GM12878 (cell line): ENCODE results near the gene CTNS. TPM values are rescaled to one million over a fixed set of nuclear protein-coding genes. Genes with fewer than 3 reads are reported as not detected.

Experiments
- ATAC-seq: fragments of 200-7000 bp; cut with Tn5 transposase; 3 replicates; pipeline ENCODE4 v1.9.1; 2020; ENCODE audit warnings: mild to moderate bottlenecking, moderate library complexity
- BruUV-seq: library from RNA; stranded (reverse); fragments of 400-500 nt; replicated peaks from 2 replicates; lab custom pipeline; 2021; lab: Mats Ljungman, UMichigan
- CTCF ChIA-PET: fragments of 300-600 bp; sonication (Branson Sonifier 250); formaldehyde crosslinking; extraction: SDS; loops from one replicate; lab custom pipeline; 2021; ENCODE audit warnings: inconsistent platforms; lab: Yijun Ruan, JAX
- POLR2A ChIA-PET: fragments of 350-600 bp; formaldehyde crosslinking; extraction: SDS; loops from one replicate; lab custom pipeline; 2021; ENCODE audit warnings: inconsistent platforms; lab: Charles Lee
- RAD21 ChIA-PET: fragments of 300-600 bp; sonication (Branson Sonifier 250); formaldehyde crosslinking; loops from one replicate; lab custom pipeline; 2023; ENCODE audit warnings: antibody characterized with exemption; ENCODE audit not compliant: unreplicated experiment; lab: Charles Lee
- SMC1A ChIA-PET: fragments of 300-600 bp; sonication (Branson Sonifier 250); formaldehyde crosslinking; loops from one replicate; lab custom pipeline; 2023; ENCODE audit not compliant: unreplicated experiment, uncharacterized antibody; lab: Charles Lee
- DNase-seq: peaks from one replicate; pipeline ENCODE4 v3.0.0-alpha.2; 2011; ENCODE audit warnings: low read depth, low spot score
- FAIRE-seq: peaks from 3 replicates; lab custom pipeline; 2011; peaks lifted over from hg19 to GRCh38; lab: Jason Lieb, UNC
- H2AFZ ChIP-seq: 2 replicates; pipeline ENCODE4 v1.6.0; 2011; ENCODE audit warnings: low read depth, low read length, control low read depth; ENCODE audit not compliant: control insufficient read depth
- H3K27ac ChIP-seq: 2 replicates; pipeline ENCODE4 v1.5.1; 2011; ENCODE audit warnings: control low read depth; ENCODE audit not compliant: control insufficient read depth, insufficient read depth
- H3K27me3 ChIP-seq, 2 experiments: replicated peaks in 1 of 2; 2 replicates each; pipeline versions ENCODE4 v1.6.0 to v1.6.1; 2011; ENCODE audit warnings: low read length in 1 of 2; ENCODE audit not compliant: control insufficient read depth in 2 of 2, insufficient read depth in 2 of 2
- H3K36me3 ChIP-seq, 2 experiments: 2 replicates each; pipeline ENCODE4 v1.5.1; 2011; ENCODE audit warnings: low read length in 1 of 2; ENCODE audit not compliant: control insufficient read depth in 2 of 2, insufficient read depth in 2 of 2
- H3K4me1 ChIP-seq: 2 replicates; pipeline ENCODE4 v1.6.1; 2011; ENCODE audit warnings: mild to moderate bottlenecking, low read length, moderate library complexity, mixed read lengths; ENCODE audit not compliant: control insufficient read depth, insufficient read depth
- H3K4me2 ChIP-seq: 2 replicates; pipeline ENCODE4 v1.6.0; 2011; ENCODE audit warnings: control low read depth; ENCODE audit not compliant: control insufficient read depth, insufficient read depth
- H3K4me3 ChIP-seq: fragments of 200-600 bp; sonication (generic); 2 replicates; pipeline ENCODE4 v1.5.1; 2016
- H3K79me2 ChIP-seq: 2 replicates; pipeline ENCODE4 v1.6.0; 2011; ENCODE audit warnings: low read length; ENCODE audit not compliant: control insufficient read depth, insufficient read depth
- H3K9ac ChIP-seq: 2 replicates; pipeline ENCODE4 v1.8.0; 2011; ENCODE audit warnings: low read length, control low read depth, mixed read lengths; ENCODE audit not compliant: control insufficient read depth, insufficient read depth
- H3K9me3 ChIP-seq: replicated peaks from 3 replicates; pipeline ENCODE4 v1.5.1; 2011; ENCODE audit warnings: mild to moderate bottlenecking, low read length; ENCODE audit not compliant: control insufficient read depth, insufficient read depth
- H4K20me1 ChIP-seq: 2 replicates; pipeline ENCODE4 v1.6.0; 2011; ENCODE audit not compliant: control insufficient read depth, insufficient read depth
- CHD1 ChIP-seq: IDR thresholded peaks from 2 replicates; pipeline ENCODE4 v1.6.1; 2012; ENCODE audit warnings: low read depth, low read length, improper control_type of control experiment
- FOXK2 ChIP-seq: fragments of 450-650 bp; IDR thresholded peaks from 2 replicates; pipeline ENCODE4 v1.6.1; 2017; ENCODE audit warnings: mild to moderate bottlenecking, moderate library complexity
- GATAD2B ChIP-seq: fragments of 450-650 bp; conservative IDR thresholded peaks from 2 replicates; pipeline ENCODE4 v1.6.1; 2017; ENCODE audit warnings: low read depth, mild to moderate bottlenecking, moderate library complexity
- HCFC1 ChIP-seq: fragments of 150-350 bp; IDR thresholded peaks from 2 replicates; pipeline ENCODE4 v1.6.1; 2014; ENCODE audit warnings: low read length
- HDAC2 ChIP-seq: fragments of 200-600 bp; sonication (generic); IDR thresholded peaks from 2 replicates; pipeline ENCODE4 v1.6.1; 2017
- JUND ChIP-seq: IDR thresholded peaks from 2 replicates; pipeline ENCODE4 v1.6.1; 2012; ENCODE audit warnings: low read depth, mild to moderate bottlenecking, low read length, improper control_type of control experiment, moderate library complexity
- MXI1 ChIP-seq: fragments of 150-350 bp; IDR thresholded peaks from 2 replicates; pipeline ENCODE4 v1.6.1; 2011; ENCODE audit warnings: low read depth, mild to moderate bottlenecking, inconsistent platforms, low read length, improper control_type of control experiment
- TBL1XR1 ChIP-seq: IDR thresholded peaks from 2 replicates; pipeline ENCODE4 v1.6.1; 2012; ENCODE audit warnings: low read depth, low read length, improper control_type of control experiment
- WGBS: methylation state at CpG from one replicate; pipeline ENCODE4 v1.1.6; 2016; ENCODE audit warnings: low lambda C conversion rate; ENCODE audit not compliant: insufficient replicate concordance, insufficient coverage; ENCODE audit errors: missing lambda C conversion rate; 5-methylcytosine and 5-hydroxymethylcytosine counted together
- in situ Hi-C: fragments of 300-500 bp; cut with MboI; formaldehyde crosslinking; loops from 9 replicates; pipeline ENCODE4 v1.14.3; 2018; ENCODE audit warnings: mixed read lengths
- intact Hi-C: fragments of 100-400 bp; cut with micrococcal nuclease; formaldehyde crosslinking; loops from one replicate; pipeline ENCODE4 v1.14.2; 2022; ENCODE audit not compliant: unreplicated experiment
- polyA plus RNA-seq, 11 experiments: library from polyadenylated mRNA; depleted of rRNA in 4 of 11; unstranded in 6 of 11; stranded (reverse) in 5 of 11; fragments of >200 nt; fragmentation: Nextera tagmentation in 4 of 11; fragmentation: Illumina TruSeq in 1 of 11; extraction: Ambion mirVana in 4 of 11; extraction: Trizol in 1 of 11; gene quantifications; 1 replicate in 1 of 11; 2 replicates in 10 of 11; pipeline versions ENCODE4 v1.2.1 to v1.2.3, GENCODE V29; 2011 to 2016; ENCODE audit warnings: inconsistent platforms in 2 of 11, missing spikeins in 2 of 11, low read depth in 1 of 11
- total RNA-seq, 4 experiments: library from RNA; depleted of rRNA in 3 of 4; stranded (reverse); fragments of >200 nt in 3 of 4; fragmentation: Illumina TruSeq in 1 of 4; extraction: Trizol in 1 of 4; gene quantifications; 2 replicates each; pipeline versions ENCODE4 v1.2.1 to v1.2.3, GENCODE V29; 2013 to 2021
- TF ChIP-seq, protein P1 (sequence below): IDR thresholded peaks from 2 replicates; pipeline ENCODE4 v1.6.1; 2012; ENCODE audit warnings: improper control_type of control experiment, low read depth, low read length; ENCODE audit not compliant: insufficient replicate concordance
- TF ChIP-seq, protein P2 (sequence below): fragments of 450-650 bp; IDR thresholded peaks from 2 replicates; pipeline ENCODE4 v1.6.1; 2016; ENCODE audit warnings: mild to moderate bottlenecking

Gene CTNS
- total and polyA plus RNA-seq, 10 of the 15 experiments (the other 5 are each of a cell fraction or from before 2014, with no cell fraction given): 0.92 to 10.7 (median 6.4) TPM

DNA sequence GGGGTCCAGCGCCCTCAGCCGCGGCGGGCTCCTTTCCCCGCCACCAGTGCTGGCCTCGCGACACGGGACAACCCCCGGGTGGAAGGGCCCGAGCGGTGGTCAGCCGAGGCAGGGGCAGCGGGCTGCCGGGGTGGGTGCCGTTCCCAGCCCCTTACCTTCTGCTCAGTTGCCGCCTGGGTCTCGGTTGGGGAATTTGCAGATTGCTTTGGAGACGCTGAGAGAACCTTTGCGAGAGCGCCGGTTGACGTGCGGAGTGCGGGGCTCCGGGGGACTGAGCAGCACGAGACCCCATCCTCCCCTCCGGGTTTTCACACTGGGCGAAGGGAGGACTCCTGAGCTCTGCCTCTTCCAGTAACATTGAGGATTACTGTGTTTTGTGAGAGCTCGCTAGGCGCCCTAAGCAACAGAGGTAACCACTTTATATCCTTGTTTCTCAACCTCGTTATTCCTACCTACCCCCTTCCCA, 381 bp downstream of the CTNS start:
- Histone ChIP-seq H3K27ac (peak overlapping the region; percentile 98), H3K9me3 (no peaks in the 10 kb centered on the region), H2AFZ (peak overlapping the region; percentile 97), H3K4me2 (peak overlapping the region; percentile 90), H3K79me2 (peaks cover 12% of the 10 kb centered on the region), H3K27me3 (no peaks in the 10 kb centered on the region), H3K36me3 (no peaks in the 10 kb centered on the region; a peak in 2 of 4 replicates), H4K20me1 (no peaks in the 10 kb centered on the region), H3K4me1 (peaks cover 4% of the 10 kb centered on the region; the same call in 1 of the 2 replicates), H3K9ac (peak overlapping the region; percentile 90), H3K4me3 (peak overlapping the region; percentile 86)
- FAIRE-seq (no peak), ATAC-seq (peak; percentile 8), DNase-seq (no peak)
- ChIA-PET SMC1A (interaction anchor here (1.3 to 1.7 kb wide), 4 partner anchors 10 to 100 kb away, joined by 3 to 6 read pairs (median 4); no protein-coding TSS in a partner anchor), RAD21 (interaction anchor here (0.8 to 3.1 kb wide), 8 partner anchors 10 to 210 kb away, joined by 3 to 26 read pairs (median 5); partner anchors contain the start of gene TRPV3), POLR2A (interaction anchor here (0.6 to 1.3 kb wide), 6 partner anchors 26 to 90 kb away, joined by 3 to 11 read pairs (median 5); partner anchors contain the start of gene TRPV3), CTCF (interaction anchor here (0.6 to 1.6 kb wide), 7 partner anchors 9 to 207 kb away, joined by 3 to 17 read pairs (median 4); no protein-coding TSS in a partner anchor)
- intact Hi-C loops: loop anchor here (2.0 kb wide), 1 partner anchor 78 kb away; no protein-coding TSS in a partner anchor
- in situ Hi-C loops: no loop called here
- TF ChIP-seq FOXK2 (no peak), HDAC2 (0 out of 2 replicates have a peak, but pooled peaks have one; percentile 18), HCFC1 (no peak), GATAD2B (0 out of 2 replicates have a peak, but pooled peaks have one; percentile 2), MXI1 (0 out of 2 replicates have a peak, but pooled peaks have one; percentile 2), JUND (no peak), TBL1XR1 (no peak), CHD1 (no peak)
- TF ChIP-seq, protein P1, sequence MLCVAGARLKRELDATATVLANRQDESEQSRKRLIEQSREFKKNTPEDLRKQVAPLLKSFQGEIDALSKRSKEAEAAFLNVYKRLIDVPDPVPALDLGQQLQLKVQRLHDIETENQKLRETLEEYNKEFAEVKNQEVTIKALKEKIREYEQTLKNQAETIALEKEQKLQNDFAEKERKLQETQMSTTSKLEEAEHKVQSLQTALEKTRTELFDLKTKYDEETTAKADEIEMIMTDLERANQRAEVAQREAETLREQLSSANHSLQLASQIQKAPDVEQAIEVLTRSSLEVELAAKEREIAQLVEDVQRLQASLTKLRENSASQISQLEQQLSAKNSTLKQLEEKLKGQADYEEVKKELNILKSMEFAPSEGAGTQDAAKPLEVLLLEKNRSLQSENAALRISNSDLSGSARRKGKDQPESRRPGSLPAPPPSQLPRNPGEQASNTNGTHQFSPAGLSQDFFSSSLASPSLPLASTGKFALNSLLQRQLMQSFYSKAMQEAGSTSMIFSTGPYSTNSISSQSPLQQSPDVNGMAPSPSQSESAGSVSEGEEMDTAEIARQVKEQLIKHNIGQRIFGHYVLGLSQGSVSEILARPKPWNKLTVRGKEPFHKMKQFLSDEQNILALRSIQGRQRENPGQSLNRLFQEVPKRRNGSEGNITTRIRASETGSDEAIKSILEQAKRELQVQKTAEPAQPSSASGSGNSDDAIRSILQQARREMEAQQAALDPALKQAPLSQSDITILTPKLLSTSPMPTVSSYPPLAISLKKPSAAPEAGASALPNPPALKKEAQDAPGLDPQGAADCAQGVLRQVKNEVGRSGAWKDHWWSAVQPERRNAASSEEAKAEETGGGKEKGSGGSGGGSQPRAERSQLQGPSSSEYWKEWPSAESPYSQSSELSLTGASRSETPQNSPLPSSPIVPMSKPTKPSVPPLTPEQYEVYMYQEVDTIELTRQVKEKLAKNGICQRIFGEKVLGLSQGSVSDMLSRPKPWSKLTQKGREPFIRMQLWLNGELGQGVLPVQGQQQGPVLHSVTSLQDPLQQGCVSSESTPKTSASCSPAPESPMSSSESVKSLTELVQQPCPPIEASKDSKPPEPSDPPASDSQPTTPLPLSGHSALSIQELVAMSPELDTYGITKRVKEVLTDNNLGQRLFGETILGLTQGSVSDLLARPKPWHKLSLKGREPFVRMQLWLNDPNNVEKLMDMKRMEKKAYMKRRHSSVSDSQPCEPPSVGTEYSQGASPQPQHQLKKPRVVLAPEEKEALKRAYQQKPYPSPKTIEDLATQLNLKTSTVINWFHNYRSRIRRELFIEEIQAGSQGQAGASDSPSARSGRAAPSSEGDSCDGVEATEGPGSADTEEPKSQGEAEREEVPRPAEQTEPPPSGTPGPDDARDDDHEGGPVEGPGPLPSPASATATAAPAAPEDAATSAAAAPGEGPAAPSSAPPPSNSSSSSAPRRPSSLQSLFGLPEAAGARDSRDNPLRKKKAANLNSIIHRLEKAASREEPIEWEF: no peak
- TF ChIP-seq, protein P2, sequence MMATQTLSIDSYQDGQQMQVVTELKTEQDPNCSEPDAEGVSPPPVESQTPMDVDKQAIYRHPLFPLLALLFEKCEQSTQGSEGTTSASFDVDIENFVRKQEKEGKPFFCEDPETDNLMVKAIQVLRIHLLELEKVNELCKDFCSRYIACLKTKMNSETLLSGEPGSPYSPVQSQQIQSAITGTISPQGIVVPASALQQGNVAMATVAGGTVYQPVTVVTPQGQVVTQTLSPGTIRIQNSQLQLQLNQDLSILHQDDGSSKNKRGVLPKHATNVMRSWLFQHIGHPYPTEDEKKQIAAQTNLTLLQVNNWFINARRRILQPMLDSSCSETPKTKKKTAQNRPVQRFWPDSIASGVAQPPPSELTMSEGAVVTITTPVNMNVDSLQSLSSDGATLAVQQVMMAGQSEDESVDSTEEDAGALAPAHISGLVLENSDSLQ: no peak
- TSS peak; percentile 68 for BruUV-seq
- 2% methylated on average over 31 of the region's 31 CpGs for WGBS
